Astrocyte of the cerebellum (primary cell): ENCODE data around the gene INAFM1.

ENCODE experiments used
- DNase-seq: peaks from one replicate; pipeline ENCODE4 v3.0.0-alpha.2; 2011; ENCODE audit warnings: low read depth
- H3K4me3 ChIP-seq: 2 replicates; pipeline ENCODE4 v1.5.1; 2011; ENCODE audit warnings: mild to moderate bottlenecking, low read depth, low read length, moderate library complexity
- in situ Hi-C: cut with HindIII; loops from 2 replicates; pipeline ENCODE4 v1.10.0; 2017; ENCODE audit warnings: low sequenced_read_pairs
- TF ChIP-seq, protein P1 (sequence below): IDR thresholded peaks from 2 replicates; pipeline ENCODE4 v1.5.1; 2012; ENCODE audit warnings: low read length, low read depth, moderate library complexity, mild to moderate bottlenecking; ENCODE audit errors: missing control alignments

INAFM1 gene

DNA sequence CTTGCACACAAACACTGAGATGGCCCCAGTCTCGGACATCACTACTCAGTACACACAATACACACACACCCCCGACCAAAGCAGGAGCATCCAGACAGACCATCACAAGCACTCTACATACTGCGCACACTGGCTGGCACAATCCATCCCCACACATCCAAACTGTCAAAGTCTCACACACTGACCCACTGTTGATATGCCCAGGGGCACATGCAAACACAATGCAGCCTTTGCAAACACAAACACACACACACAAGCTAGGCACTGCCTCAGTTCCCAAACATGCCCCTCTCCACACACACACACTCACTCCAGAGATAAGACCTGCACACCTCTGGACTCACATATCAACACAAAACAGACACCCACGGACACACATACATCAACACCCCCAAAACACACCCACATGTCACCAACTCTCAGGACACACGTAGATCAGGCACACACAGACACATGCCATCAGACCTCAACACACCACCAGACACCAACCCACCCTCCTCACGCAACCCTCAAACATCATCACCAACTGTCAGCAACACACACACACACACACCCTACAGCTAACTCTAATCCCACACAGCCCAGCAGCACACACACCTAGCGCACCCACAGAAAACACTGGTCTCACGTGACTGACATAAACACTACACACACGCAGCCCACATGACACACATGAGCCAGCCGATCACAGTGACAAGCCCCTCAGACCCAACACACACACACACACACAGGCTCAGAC, 45.6 kb upstream of the INAFM1 start:
- TF ChIP-seq, protein P1, sequence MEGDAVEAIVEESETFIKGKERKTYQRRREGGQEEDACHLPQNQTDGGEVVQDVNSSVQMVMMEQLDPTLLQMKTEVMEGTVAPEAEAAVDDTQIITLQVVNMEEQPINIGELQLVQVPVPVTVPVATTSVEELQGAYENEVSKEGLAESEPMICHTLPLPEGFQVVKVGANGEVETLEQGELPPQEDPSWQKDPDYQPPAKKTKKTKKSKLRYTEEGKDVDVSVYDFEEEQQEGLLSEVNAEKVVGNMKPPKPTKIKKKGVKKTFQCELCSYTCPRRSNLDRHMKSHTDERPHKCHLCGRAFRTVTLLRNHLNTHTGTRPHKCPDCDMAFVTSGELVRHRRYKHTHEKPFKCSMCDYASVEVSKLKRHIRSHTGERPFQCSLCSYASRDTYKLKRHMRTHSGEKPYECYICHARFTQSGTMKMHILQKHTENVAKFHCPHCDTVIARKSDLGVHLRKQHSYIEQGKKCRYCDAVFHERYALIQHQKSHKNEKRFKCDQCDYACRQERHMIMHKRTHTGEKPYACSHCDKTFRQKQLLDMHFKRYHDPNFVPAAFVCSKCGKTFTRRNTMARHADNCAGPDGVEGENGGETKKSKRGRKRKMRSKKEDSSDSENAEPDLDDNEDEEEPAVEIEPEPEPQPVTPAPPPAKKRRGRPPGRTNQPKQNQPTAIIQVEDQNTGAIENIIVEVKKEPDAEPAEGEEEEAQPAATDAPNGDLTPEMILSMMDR = no peak
- in situ Hi-C loops = no loop called here

DNA sequence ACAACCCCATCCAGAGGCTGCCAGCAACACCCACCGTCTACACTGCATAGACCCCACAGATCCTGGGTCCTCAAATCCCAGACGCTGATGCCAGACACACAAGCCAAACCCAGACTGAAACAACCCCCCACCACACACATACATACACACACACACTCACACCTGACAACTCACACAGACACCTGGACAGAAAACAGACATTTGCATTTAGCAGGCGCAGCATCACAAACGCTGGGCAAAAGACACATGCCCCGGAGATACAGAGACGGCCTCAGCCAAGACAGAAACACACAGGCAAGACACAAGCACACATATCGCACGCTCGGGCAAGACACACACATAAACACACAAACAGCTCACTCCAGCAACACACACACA, 45.0 kb upstream of the INAFM1 start:
- TF ChIP-seq, protein P1 = no peak
- H3K4me3 ChIP-seq = peak overlapping the region; percentile 87
- in situ Hi-C loops = no loop called here
- no peak for DNase-seq

More for the DNA sequence above, 45.6 kb upstream of the INAFM1 start:
- H3K4me3 ChIP-seq = peak overlapping the region; percentile 87
- DNase-seq = no peak

- in situ Hi-C loops = no loop called here
- peak overlapping the region; percentile 87 for H3K4me3 ChIP-seq
- DNase-seq = no peak
- TF ChIP-seq, protein P1 = peak; percentile 56
These were observed 44.4 kb upstream of the INAFM1 start for GRCh38 chr19:47230054-47230920.

- in situ Hi-C loops = no loop called here
- peak within 1 kb of the TSS; percentile 87 for H3K4me3 ChIP-seq
- TF ChIP-seq, protein P1 = no peak
- no peak for DNase-seq
These were observed 43.8 kb upstream of the INAFM1 start, which contains the start of gene BBC3 for GRCh38 chr19:47230921-47231214. BBC3 (minus strand) TSS chr19:47231199; CDS start chr19:47228431, 2,768 bp downstream.

DNA sequence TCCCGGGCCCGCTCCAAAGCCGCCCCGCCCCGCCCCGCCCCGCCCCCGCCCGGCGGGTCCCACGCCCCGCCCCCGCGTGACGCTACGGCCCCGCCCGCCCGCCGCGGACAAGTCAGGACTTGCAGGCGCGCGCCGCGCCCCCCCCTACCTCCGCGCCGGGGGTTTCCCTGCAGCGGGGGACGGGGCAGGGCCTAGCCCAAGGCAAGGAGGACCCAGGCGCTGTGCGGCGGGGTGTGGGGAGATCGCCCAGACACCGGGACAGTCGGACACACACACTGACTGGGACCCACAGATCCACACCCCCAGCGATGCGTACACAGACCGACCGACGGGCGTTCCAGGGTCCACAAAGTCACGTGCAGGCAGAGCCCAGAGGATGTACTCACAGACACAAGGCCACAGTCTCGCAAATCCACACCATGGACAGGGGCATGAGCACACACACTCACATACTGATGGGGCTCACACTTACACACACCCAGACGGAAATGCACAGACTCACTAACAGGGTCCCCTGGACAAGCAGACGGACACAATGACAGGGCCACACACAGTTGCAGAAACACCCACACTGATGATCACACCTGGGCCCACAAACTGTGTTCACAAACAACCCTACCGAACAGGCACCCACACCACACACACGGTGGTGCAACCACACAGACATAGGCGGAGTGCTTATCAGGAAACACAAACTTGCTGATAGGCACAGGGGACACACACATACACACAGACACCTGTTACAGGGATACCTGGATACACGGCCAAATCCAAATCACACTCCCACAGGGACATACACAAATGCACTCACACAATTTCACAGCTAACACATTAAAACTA, 43.2 kb upstream of the INAFM1 start:
- TF ChIP-seq, protein P1 = no peak
- peak overlapping the region; percentile 33 for H3K4me3 ChIP-seq
- in situ Hi-C loops = no loop called here
- no peak for DNase-seq
